Mucosa of stomach (tissue), 1 donor: ENCODE measurements around the gene MAPKAP1.

Experiments
- H3K27me3 ChIP-seq: one replicate; pipeline ENCODE4 v1.7.0; 2013; ENCODE audit warnings: mild to moderate bottlenecking, low read length; ENCODE audit not compliant: control insufficient read depth, insufficient read depth
- H3K36me3 ChIP-seq: one replicate; pipeline ENCODE4 v1.7.0; 2013; ENCODE audit warnings: low read length; ENCODE audit not compliant: control insufficient read depth, insufficient read depth
- H3K4me1 ChIP-seq: one replicate; pipeline ENCODE4 v1.7.0; 2013; ENCODE audit warnings: mild to moderate bottlenecking, low read length; ENCODE audit not compliant: control insufficient read depth, insufficient read depth
- H3K4me3 ChIP-seq: one replicate; pipeline ENCODE4 v1.7.0; 2013; ENCODE audit warnings: low read length
- H3K9ac ChIP-seq: one replicate; pipeline ENCODE4 v1.7.0; 2013; ENCODE audit warnings: mild to moderate bottlenecking, low read length, moderate library complexity
- H3K9me3 ChIP-seq: one replicate; pipeline ENCODE4 v1.7.0; 2013; ENCODE audit warnings: mild to moderate bottlenecking, low read length, moderate library complexity; ENCODE audit not compliant: control insufficient read depth
- donor health status: Pancreatic carcinoma.

MAPKAP1 gene

GRCh38 chr9:125608489-125609224, 98.4 kb downstream of the MAPKAP1 start:
- no peaks in the 10 kb centered on the region for H3K36me3 ChIP-seq
- no peaks in the 10 kb centered on the region for H3K4me1 ChIP-seq
- no peaks in the 10 kb centered on the region for H3K9me3 ChIP-seq
- H3K4me3 ChIP-seq = no peak overlapping the region
- no peak overlapping the region for H3K9ac ChIP-seq
- H3K27me3 ChIP-seq = no peaks in the 10 kb centered on the region

DNA sequence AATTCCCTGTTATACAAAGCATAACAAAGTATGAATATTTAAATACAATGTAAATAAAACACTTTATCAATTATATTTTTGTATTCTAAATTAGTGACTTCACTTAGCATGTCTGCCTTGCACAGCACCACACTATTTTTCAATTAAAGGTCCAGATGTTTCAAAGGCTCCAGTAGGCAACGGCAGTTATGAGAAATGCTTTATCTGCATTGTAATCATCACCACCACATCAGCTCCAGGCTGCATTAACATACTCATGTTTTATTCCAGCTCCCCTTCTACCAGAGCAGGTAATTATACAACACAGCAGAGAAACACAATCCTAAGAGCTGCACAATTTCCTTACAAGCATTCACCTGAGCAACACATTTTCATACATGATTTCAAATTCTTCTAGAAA, 102.8 kb downstream of the MAPKAP1 start:
- Histone ChIP-seq H3K4me3 (no peak overlapping the region), H3K9me3 (no peaks in the 10 kb centered on the region), H3K4me1 (peaks cover 9% of the 10 kb centered on the region), H3K9ac (no peak overlapping the region), H3K27me3 (no peaks in the 10 kb centered on the region), H3K36me3 (no peaks in the 10 kb centered on the region)

DNA sequence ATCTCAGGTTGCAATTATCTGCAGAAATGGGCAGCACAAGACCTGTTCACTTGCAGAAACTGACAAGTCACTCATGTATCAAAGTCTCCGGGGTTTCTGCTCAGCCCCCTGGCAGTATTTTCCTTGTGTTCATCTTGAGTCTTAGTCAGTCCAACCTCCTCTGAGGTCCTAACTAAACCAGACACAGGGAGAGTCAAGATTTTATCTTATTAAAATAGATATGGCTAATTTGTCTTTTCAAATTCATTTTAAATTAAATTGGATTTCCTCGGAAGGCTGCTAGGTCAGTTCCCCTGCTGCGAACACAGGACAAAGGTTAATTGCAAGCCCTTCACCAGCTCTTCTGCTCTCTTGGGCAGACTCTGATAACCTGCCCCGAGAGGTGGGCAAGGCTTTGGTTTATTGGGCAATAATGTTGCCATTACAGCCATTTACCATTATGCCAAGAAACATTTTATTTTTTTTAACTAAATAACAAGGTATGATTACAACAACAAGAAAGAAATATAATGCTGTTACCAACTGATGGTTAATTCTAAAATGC, 103.5 kb downstream of the MAPKAP1 start:
- Histone ChIP-seq H3K9me3 (no peaks in the 10 kb centered on the region), H3K36me3 (no peaks in the 10 kb centered on the region), H3K4me1 (peaks cover 9% of the 10 kb centered on the region)

GRCh38 chr9:125601961-125602360, 105.0 kb downstream of the MAPKAP1 start:
- Histone ChIP-seq H3K4me3 (no peak overlapping the region), H3K4me1 (peaks cover 9% of the 10 kb centered on the region), H3K9ac (no peak overlapping the region), H3K36me3 (no peaks in the 10 kb centered on the region), H3K27me3 (no peaks in the 10 kb centered on the region), H3K9me3 (no peaks in the 10 kb centered on the region)

More for the DNA sequence above, 103.5 kb downstream of the MAPKAP1 start:
- H3K9ac ChIP-seq = no peak overlapping the region
- H3K27me3 ChIP-seq = no peaks in the 10 kb centered on the region
- H3K4me3 ChIP-seq = no peak overlapping the region

GRCh38 chr9:125600194-125600593, 106.8 kb downstream of the MAPKAP1 start:
- H3K4me1 ChIP-seq = peaks cover 9% of the 10 kb centered on the region

GRCh38 chr9:125594223-125594610, 112.8 kb downstream of the MAPKAP1 start:
- Histone ChIP-seq H3K4me1 (no peaks in the 10 kb centered on the region), H3K27me3 (no peaks in the 10 kb centered on the region), H3K9me3 (no peaks in the 10 kb centered on the region), H3K4me3 (no peak overlapping the region), H3K9ac (no peak overlapping the region), H3K36me3 (no peaks in the 10 kb centered on the region)

More at GRCh38 chr9:125600194-125600593, 106.8 kb downstream of the MAPKAP1 start:
- H3K9ac ChIP-seq = no peak overlapping the region
- no peak overlapping the region for H3K4me3 ChIP-seq
- H3K36me3 ChIP-seq = no peaks in the 10 kb centered on the region
- H3K27me3 ChIP-seq = no peaks in the 10 kb centered on the region
- H3K9me3 ChIP-seq = no peaks in the 10 kb centered on the region

DNA sequence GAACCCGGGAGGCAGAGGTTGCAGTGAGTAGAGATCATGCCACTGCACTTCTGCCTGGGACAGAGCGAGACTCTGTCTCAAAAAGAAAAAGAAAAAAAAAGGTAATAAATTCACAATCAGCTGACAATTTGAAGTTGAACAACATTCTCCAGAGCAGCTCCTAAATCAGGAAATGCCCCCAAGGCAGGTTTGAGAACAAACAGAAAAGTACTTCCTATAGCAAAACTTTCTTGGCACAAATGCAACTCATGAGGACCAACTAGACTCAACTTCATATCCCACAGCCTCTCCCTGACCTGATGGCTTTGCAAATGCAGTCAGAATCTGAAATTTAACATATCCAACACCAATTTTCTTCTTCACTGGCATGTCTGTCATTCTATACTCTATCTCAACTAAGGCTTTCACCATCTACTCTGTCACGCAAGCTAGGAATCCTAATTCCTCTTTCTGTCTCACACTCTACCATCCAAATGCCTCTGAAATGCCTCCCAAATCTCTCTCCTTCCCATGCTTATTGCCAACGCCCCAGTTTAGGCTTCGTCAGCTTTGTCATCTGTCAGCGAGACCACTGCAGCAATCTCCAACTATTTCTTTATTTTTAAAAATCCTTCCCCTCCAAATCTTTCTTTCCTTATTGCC, 113.3 kb downstream of the MAPKAP1 start:
- Histone ChIP-seq H3K27me3 (no peaks in the 10 kb centered on the region), H3K9ac (no peak overlapping the region), H3K4me1 (no peaks in the 10 kb centered on the region), H3K4me3 (no peak overlapping the region), H3K36me3 (no peaks in the 10 kb centered on the region), H3K9me3 (no peaks in the 10 kb centered on the region)

- H3K4me3 ChIP-seq = no peak overlapping the region
- no peaks in the 10 kb centered on the region for H3K27me3 ChIP-seq
- no peaks in the 10 kb centered on the region for H3K9me3 ChIP-seq
- no peak overlapping the region for H3K9ac ChIP-seq
- no peaks in the 10 kb centered on the region for H3K36me3 ChIP-seq
- H3K4me1 ChIP-seq = no peaks in the 10 kb centered on the region
Measured at GRCh38 chr9:125591888-125592287, 115.1 kb downstream of the MAPKAP1 start.

DNA sequence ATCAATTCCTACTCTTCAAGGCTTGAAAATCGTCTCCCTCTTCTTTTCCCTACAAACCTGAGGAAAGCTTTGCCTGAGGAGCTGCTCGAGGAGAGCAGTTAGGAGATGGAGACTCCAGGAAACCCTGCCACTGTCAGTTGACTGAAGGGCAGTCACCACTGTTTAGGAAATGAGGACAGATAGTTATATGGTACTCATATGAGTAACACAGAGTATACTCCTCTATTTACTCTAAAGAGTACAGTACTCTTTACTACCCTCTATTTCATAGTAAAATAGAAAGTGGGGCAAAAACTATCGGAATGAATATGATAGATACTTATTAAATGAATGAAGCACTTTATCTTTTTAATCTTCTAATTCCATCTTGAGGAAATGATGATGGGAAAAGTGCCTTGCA, 115.8 kb downstream of the MAPKAP1 start:
- Histone ChIP-seq H3K4me1 (no peaks in the 10 kb centered on the region), H3K27me3 (no peaks in the 10 kb centered on the region), H3K9me3 (no peaks in the 10 kb centered on the region), H3K36me3 (no peaks in the 10 kb centered on the region), H3K9ac (no peak overlapping the region), H3K4me3 (no peak overlapping the region)

DNA sequence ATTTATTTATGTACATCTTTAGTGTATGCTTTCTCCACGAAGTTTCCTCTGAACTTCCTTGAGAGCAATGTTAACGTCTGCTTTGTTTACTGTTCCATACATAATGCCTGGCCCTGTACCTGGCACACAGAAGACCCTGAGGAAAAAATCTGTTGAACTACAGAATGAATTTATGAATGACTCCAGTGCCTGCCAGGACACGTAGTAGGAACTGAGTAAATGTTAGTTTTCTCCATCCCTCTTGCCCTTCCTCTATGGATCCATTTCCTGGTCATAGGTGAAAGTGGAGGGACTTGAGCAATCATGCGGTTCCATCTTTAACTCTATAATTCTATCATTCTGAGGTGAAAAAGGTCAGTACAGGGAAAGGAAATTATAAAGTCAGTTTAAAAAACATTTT, 117.7 kb downstream of the MAPKAP1 start:
- H3K27me3 ChIP-seq = no peaks in the 10 kb centered on the region
- no peak overlapping the region for H3K4me3 ChIP-seq
- H3K9me3 ChIP-seq = no peaks in the 10 kb centered on the region
- no peak overlapping the region for H3K9ac ChIP-seq
- no peaks in the 10 kb centered on the region for H3K36me3 ChIP-seq
- H3K4me1 ChIP-seq = no peaks in the 10 kb centered on the region

DNA sequence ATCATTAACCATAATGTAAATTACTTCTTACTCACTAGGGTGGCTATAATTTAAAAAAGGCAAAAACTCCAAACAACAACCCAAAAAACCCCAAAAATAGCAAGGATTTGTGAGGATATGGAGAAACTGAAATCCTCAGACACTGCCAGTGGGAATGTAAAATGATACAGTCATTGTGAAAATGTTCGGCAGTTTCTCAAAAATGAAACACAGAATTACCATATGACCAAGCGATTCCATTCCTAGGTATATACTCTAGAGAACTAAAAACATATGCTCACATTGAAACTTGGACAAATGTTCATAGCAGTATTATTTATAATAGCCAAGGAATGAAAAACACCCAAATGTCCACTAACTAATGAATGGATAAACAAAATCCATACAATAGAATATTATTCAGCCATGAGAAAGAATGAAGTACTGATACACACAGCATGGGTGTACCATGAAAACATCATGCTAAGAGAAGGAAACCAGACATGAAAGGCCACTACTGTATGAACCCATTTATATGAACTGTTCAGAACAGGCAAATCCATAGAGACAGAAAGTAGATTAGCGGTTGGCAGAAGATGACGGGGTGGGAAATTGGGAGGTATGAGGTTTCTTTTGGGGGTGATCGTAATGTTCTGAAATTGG, 119.1 kb downstream of the MAPKAP1 start:
- Histone ChIP-seq H3K9me3 (no peaks in the 10 kb centered on the region), H3K9ac (no peak overlapping the region), H3K27me3 (no peaks in the 10 kb centered on the region), H3K4me1 (no peaks in the 10 kb centered on the region), H3K36me3 (no peaks in the 10 kb centered on the region), H3K4me3 (no peak overlapping the region)

DNA sequence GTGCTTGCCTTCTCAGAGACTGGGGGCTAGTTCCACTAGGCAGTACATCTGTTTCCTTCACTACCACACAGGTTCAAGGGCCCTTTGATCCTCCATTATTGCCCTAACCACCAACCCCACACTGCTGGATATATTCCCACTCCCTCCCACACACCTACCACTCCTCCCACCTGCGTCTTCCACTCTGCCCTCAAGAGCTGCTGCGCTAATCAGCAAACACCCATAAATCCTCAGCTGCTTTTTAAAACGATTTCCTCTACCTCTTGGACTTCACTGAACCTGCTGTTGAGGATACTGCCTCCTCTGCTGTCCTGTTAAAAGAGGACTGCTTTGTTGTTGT, 120.9 kb downstream of the MAPKAP1 start:
- Histone ChIP-seq H3K4me3 (no peak overlapping the region), H3K9ac (no peak overlapping the region), H3K27me3 (no peaks in the 10 kb centered on the region), H3K4me1 (no peaks in the 10 kb centered on the region), H3K36me3 (no peaks in the 10 kb centered on the region), H3K9me3 (no peaks in the 10 kb centered on the region)
